ENCODE measurements around the gene REM1.
"Not testable (repeated sequence)": the region's sequence is repeated elsewhere in the genome, so short reads cannot be mapped to it uniquely, and the experiment has no call there.

The REM1 gene

GRCh38 chr20:31485450-31486339 lies 10.6 kb downstream of the REM1 start:
- no peak for DNase-seq (ENCODE audit: low spot score)

GRCh38 chr20:31488115-31488514 lies 13.0 kb downstream of the REM1 start:
- no peak for DNase-seq (ENCODE audit: low spot score)

- no peak for DNase-seq (ENCODE audit: low spot score)
These were observed 14.1 kb downstream of the REM1 start for GRCh38 chr20:31489152-31489551.

- DNase-seq (ENCODE audit: low spot score) = no peak
These were observed 15.7 kb downstream of the REM1 start for GRCh38 chr20:31490752-31491151.

GRCh38 chr20:31494131-31494530 lies 19.0 kb downstream of the REM1 start:
- DNase-seq (ENCODE audit: low spot score) = peak; percentile 72

GRCh38 chr20:31496761-31497295 lies 21.7 kb downstream of the REM1 start:
- no peak for DNase-seq (ENCODE audit: low spot score)

- DNase-seq (ENCODE audit: low spot score) = no peak
These were observed 22.9 kb downstream of the REM1 start for GRCh38 chr20:31497838-31498540.

GRCh38 chr20:31500527-31500926 lies 25.4 kb downstream of the REM1 start:
- no peak for DNase-seq (ENCODE audit: low spot score)

- DNase-seq (ENCODE audit: low spot score) = peak; percentile 86
These were observed 28.0 kb downstream of the REM1 start for GRCh38 chr20:31502884-31503673.

- DNase-seq (ENCODE audit: low spot score) = no peak
These were observed 30.8 kb downstream of the REM1 start for GRCh38 chr20:31505903-31506302.

- DNase-seq (ENCODE audit: low spot score) = no peak
These were observed 33.6 kb downstream of the REM1 start for GRCh38 chr20:31508517-31509244.

GRCh38 chr20:31514154-31515071 lies 39.3 kb downstream of the REM1 start, which contains the start of gene HM13:
HM13 (plus strand) TSS chr20:31514442; CDS start chr20:31514552, 110 bp downstream.
- peak; percentile 97 for DNase-seq (ENCODE audit: low spot score)

- DNase-seq (ENCODE audit: low spot score) = no peak
These were observed 40.1 kb downstream of the REM1 start for GRCh38 chr20:31515072-31515774.

- DNase-seq (ENCODE audit: low spot score) = no peak
These were observed 40.7 kb downstream of the REM1 start for GRCh38 chr20:31515775-31516107.

- no peak for DNase-seq (ENCODE audit: low spot score)
These were observed 41.1 kb downstream of the REM1 start for GRCh38 chr20:31516166-31516565.

GRCh38 chr20:31516651-31517050 lies 41.6 kb downstream of the REM1 start:
- no peak for DNase-seq (ENCODE audit: low spot score)

- peak; percentile 84 for DNase-seq (ENCODE audit: low spot score)
These were observed 42.3 kb downstream of the REM1 start for GRCh38 chr20:31517373-31517772.

GRCh38 chr20:31521267-31521666 lies 46.2 kb downstream of the REM1 start:
- not testable (repeated sequence) for DNase-seq (ENCODE audit: low spot score)

- DNase-seq (ENCODE audit: low spot score) = no peak
These were observed 47.6 kb downstream of the REM1 start for GRCh38 chr20:31522731-31523130.
